ENCODE results near the gene NECTIN4. TPM values are rescaled to one million over a fixed set of nuclear protein-coding genes. Genes with fewer than 3 reads are reported as not detected.

NECTIN4 gene
- total RNA-seq = 1 to 10 TPM; 4.6 to 7.8 TPM

DNA sequence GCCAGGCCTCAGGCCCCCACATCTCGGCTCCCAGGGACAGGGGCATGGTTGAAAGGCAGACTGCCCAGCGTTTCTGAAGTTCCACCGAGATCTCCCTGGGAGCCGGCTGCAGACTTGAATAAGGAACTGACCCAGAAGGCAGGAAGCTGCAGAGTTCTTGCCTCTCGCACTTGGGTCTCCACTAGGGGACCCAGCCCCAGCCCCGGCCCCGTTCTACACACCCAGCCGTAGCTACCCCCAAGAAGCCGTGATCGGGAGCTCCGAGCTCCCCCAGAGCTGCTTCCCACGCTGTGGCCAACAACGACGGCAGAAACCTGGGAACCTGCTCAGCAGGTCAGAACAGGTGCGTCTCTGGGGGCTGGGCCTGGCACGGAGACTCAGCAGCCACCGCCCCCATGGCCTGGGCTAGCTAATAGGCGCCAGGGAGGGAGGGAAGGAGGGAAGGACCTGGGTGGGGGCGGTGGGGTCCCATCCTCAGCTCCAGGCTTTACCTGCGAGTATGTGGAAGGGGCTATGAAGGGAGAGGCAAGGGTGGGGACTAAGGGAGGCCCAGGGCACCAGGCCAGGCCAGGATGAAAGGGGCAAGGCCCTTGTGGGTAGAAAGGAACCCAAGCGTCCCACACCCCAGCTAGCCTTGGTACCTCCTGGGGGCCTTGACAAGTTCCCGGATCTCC, at the start of gene NECTIN4:
TSS of gene NECTIN4 (minus strand) at position 308 of the 674 bp plus-strand sequence. CDS start at position 46, 262 bp downstream.
- no peak for TF ChIP-seq CTCF (IDR thresholded peaks at IDR 0.05)
- intact Hi-C loops (cut with DNase I) = no loop called here
- H3K4me1 ChIP-seq = no peaks in the 10 kb centered on the region
- peak within 1 kb of the TSS; percentile 43 for H3K27ac ChIP-seq
- no peaks in the 10 kb centered on the region for H3K27me3 ChIP-seq
- peak within 1 kb of the TSS; percentile 57 to 69 for H3K9ac ChIP-seq (ENCODE audit: low read depth in 2 of 2, low read length in 2 of 2)
- H3K4me3 ChIP-seq = peak within 1 kb of the TSS; percentile 18
- DNase-seq = peak; percentile 83
- H3K9me3 ChIP-seq = no peaks in the 10 kb centered on the region
- no peaks in the 10 kb centered on the region for H3K36me3 ChIP-seq

GRCh38 chr1:161138431-161138830, 49.1 kb upstream of the NECTIN4 start:
- no peak overlapping the region for H3K9ac ChIP-seq (ENCODE audit: low read depth in 2 of 2, low read length in 2 of 2)
- H3K9me3 ChIP-seq = no peaks in the 10 kb centered on the region
- no peak overlapping the region for H3K4me3 ChIP-seq
- no peak for TF ChIP-seq CTCF (IDR thresholded peaks at IDR 0.05)
- no peak overlapping the region for H3K27ac ChIP-seq
- no peaks in the 10 kb centered on the region for H3K36me3 ChIP-seq
- intact Hi-C loops (cut with DNase I) = no loop called here
- DNase-seq = no peak
- peaks cover 8% of the 10 kb centered on the region for H3K4me1 ChIP-seq
- no peaks in the 10 kb centered on the region for H3K27me3 ChIP-seq

- H3K9me3 ChIP-seq = no peaks in the 10 kb centered on the region
- DNase-seq = no peak
- no peaks in the 10 kb centered on the region for H3K27me3 ChIP-seq
- TF ChIP-seq CTCF (IDR thresholded peaks at IDR 0.05) = no peak
- H3K4me3 ChIP-seq = no peak overlapping the region
- intact Hi-C loops (cut with DNase I) = no loop called here
- no peaks in the 10 kb centered on the region for H3K36me3 ChIP-seq
- peaks cover 8% of the 10 kb centered on the region for H3K4me1 ChIP-seq
- no peak overlapping the region for H3K9ac ChIP-seq (ENCODE audit: low read depth in 2 of 2, low read length in 2 of 2)
- no peak overlapping the region for H3K27ac ChIP-seq
These were observed 48.5 kb upstream of the NECTIN4 start for GRCh38 chr1:161137881-161138280.

DNA sequence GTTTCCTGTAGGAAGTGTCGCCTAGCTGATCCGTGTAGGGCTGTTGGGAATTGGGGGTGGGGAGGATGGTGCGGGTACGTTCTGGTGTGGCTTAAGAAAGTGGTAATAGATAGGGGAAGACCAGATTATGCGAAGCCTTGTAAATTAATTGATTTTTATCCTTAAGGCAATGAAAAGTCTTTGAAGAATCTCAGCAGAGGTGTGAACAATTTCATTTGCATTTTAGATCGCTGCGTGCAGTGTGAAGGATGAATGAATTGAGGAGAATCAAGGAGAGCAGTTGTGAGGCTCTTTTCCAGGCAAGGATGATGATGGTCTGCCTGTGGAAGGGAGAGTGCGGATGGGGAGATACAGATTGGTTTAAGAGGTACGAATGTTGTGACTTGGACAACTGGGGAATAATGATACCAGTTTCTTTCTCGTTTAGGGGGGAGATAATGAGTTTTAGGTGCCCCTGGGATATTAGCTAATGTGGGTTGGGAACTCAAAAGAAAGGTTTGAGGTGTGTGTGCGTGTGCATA, 43.9 kb upstream of the NECTIN4 start:
- Histone ChIP-seq H3K27ac (peak overlapping the region; percentile 96), H3K4me1 (peaks cover 8% of the 10 kb centered on the region), H3K27me3 (no peaks in the 10 kb centered on the region), H3K9me3 (no peaks in the 10 kb centered on the region), H3K4me3 (peak overlapping the region; percentile 50), H3K36me3 (no peaks in the 10 kb centered on the region), H3K9ac (ENCODE audit: low read depth in 2 of 2, low read length in 2 of 2) (peak overlapping the region; percentile 95 to 96)
- no peak for TF ChIP-seq CTCF (IDR thresholded peaks at IDR 0.05)
- no peak for DNase-seq
- intact Hi-C loops (cut with DNase I) = no loop called here

DNA sequence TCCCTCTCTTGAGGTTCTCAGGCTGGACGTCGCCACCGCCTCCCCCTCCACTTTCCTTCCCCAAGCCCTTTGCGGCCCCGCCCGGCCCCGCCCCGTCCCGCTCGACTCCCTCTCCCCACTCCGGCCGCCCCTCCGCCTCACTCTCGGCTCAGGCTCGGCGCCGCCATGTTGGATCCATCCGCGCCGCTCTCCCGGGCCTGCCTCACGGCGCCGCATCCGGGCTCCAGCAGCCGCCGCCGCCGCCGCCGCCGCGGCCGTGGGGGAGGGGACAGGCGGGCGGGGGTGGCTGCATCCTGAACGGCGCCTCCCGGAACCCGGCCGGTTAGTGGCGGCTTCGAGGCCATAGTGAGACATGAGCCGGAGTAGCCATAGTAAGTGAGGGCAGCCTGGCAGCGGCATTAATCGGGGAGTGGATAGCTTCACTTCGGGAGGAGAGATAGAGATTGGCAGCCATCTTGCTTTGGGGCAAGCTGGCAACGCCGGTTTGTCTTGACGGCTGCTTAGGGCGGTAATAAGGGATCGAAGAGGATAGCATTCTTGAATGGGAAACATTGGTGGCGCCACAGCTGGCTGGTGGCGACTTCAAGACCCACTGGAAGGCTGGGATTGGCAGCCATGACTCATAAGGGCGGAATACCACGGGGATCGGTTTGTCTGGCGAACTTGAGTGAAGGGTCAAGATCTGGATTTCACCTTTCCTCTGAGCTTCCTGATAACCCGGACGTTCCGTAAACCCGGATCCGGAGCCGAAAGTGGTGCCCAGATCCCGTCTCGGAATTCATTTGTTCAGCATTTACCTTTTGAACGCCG, 43.3 kb upstream of the NECTIN4 start, which contains the start of gene DEDD:
TSS of gene DEDD (minus strand) at position 258 of the 810 bp plus-strand sequence. CDS start 8,205 bp downstream, outside the sequence.
- Histone ChIP-seq H3K4me1 (peaks cover 8% of the 10 kb centered on the region), H3K36me3 (no peaks in the 10 kb centered on the region), H3K9me3 (no peaks in the 10 kb centered on the region), H3K27ac (peak within 1 kb of the TSS; percentile 96), H3K4me3 (peak within 1 kb of the TSS; percentile 50), H3K9ac (ENCODE audit: low read depth in 2 of 2, low read length in 2 of 2) (peak within 1 kb of the TSS; percentile 96 to 97), H3K27me3 (no peaks in the 10 kb centered on the region)
- TF ChIP-seq CTCF (IDR thresholded peaks at IDR 0.05) = no peak
- peak; percentile 87 for DNase-seq
- intact Hi-C loops (cut with DNase I) = no loop called here
